Measurements from ENCODE around the gene MIEF2. TPM values are rescaled to one million over a fixed set of nuclear protein-coding genes. Genes with fewer than 3 reads are reported as not detected.

Gene MIEF2
- total RNA-seq, 1 donor from 2014 or later: 18.4 TPM

- peak overlapping the region; percentile 52 for H3K27ac ChIP-seq
- H3K27me3 ChIP-seq: no peaks in the 10 kb centered on the region
- H3K36me3 ChIP-seq: no peaks in the 10 kb centered on the region
- H3K4me1 ChIP-seq: peaks cover 22% of the 10 kb centered on the region
- no peaks in the 10 kb centered on the region for H3K9me3 ChIP-seq
- DNase-seq (ENCODE audit: extremely low spot score in 2 of 2): no peak
- intact Hi-C loops (cut with DNase I): loop anchor here (5.0 kb wide), 1 partner anchor 37 kb away; no protein-coding TSS in a partner anchor
- no peak overlapping the region for H3K4me3 ChIP-seq
- TF ChIP-seq POLR2AphosphoS5 (IDR thresholded peaks at IDR 0.05; ENCODE audit: insufficient read depth in 1 of 2, low read depth in 1 of 2) (no peak), CTCF (IDR thresholded peaks at IDR 0.05) (no peak)
Measured at GRCh38 chr17:18224053-18224386, 36.4 kb upstream of the MIEF2 start.

- no peaks in the 10 kb centered on the region for H3K27me3 ChIP-seq
- no peaks in the 10 kb centered on the region for H3K36me3 ChIP-seq
- H3K9me3 ChIP-seq: no peaks in the 10 kb centered on the region
- peak overlapping the region; percentile 52 for H3K27ac ChIP-seq
- intact Hi-C loops (cut with DNase I): loop anchor here (5.0 kb wide), 1 partner anchor 37 kb away; no protein-coding TSS in a partner anchor
- H3K4me3 ChIP-seq: peak overlapping the region; percentile 36 to 45
- TF ChIP-seq CTCF (IDR thresholded peaks at IDR 0.05) (no peak), POLR2AphosphoS5 (IDR thresholded peaks at IDR 0.05; ENCODE audit: insufficient read depth in 1 of 2, low read depth in 1 of 2) (no peak), POLR2A (IDR thresholded peaks at IDR 0.05) (no peak)
- peaks cover 22% of the 10 kb centered on the region for H3K4me1 ChIP-seq
- no peak for DNase-seq (ENCODE audit: extremely low spot score in 2 of 2)
Measured at GRCh38 chr17:18224387-18225120, 35.9 kb upstream of the MIEF2 start.

GRCh38 chr17:18225121-18225641, 35.3 kb upstream of the MIEF2 start, which contains the start of gene LLGL1:
TSS of gene LLGL1 (plus strand) at chr17:18225635. CDS start at chr17:18225683, 48 bp downstream.
- no peak for TF ChIP-seq POLR2A (IDR thresholded peaks at IDR 0.05)
- peak in 1 of 2 donors; percentile 41 for TF ChIP-seq POLR2AphosphoS5 (IDR thresholded peaks at IDR 0.05; ENCODE audit: insufficient read depth in 1 of 2, low read depth in 1 of 2)
- TF ChIP-seq CTCF (IDR thresholded peaks at IDR 0.05): no peak
- Histone ChIP-seq H3K9me3 (no peaks in the 10 kb centered on the region), H3K27me3 (no peaks in the 10 kb centered on the region), H3K4me3 (peak within 1 kb of the TSS; percentile 55 to 64), H3K36me3 (no peaks in the 10 kb centered on the region), H3K27ac (peak within 1 kb of the TSS; percentile 64), H3K4me1 (peaks cover 22% of the 10 kb centered on the region)
- intact Hi-C loops (cut with DNase I): no loop called here
- peak in 1 of 2 donors; percentile 95 for DNase-seq (ENCODE audit: extremely low spot score in 2 of 2)

- H3K4me1 ChIP-seq: peaks cover 22% of the 10 kb centered on the region
- intact Hi-C loops (cut with DNase I): no loop called here
Measured at GRCh38 chr17:18225642-18226283, 34.7 kb upstream of the MIEF2 start.

More at GRCh38 chr17:18225642-18226283, 34.7 kb upstream of the MIEF2 start:
- H3K27me3 ChIP-seq: no peaks in the 10 kb centered on the region
- H3K9me3 ChIP-seq: no peaks in the 10 kb centered on the region
- no peaks in the 10 kb centered on the region for H3K36me3 ChIP-seq
- no peak for TF ChIP-seq CTCF (IDR thresholded peaks at IDR 0.05)
- no peak for TF ChIP-seq POLR2A (IDR thresholded peaks at IDR 0.05)
- TF ChIP-seq POLR2AphosphoS5 (IDR thresholded peaks at IDR 0.05; ENCODE audit: insufficient read depth in 1 of 2, low read depth in 1 of 2): no peak
- no peak for DNase-seq (ENCODE audit: extremely low spot score in 2 of 2)
- peak overlapping the region; percentile 64 for H3K27ac ChIP-seq
- H3K4me3 ChIP-seq: peak overlapping the region; percentile 55 to 64
